Astrocyte of the spinal cord (primary cell): Measurements from ENCODE around the gene B4GALT4.
"Not testable (repeated sequence)": the region's sequence is repeated elsewhere in the genome, so short reads cannot be mapped to it uniquely, and the experiment has no call there.

Experiments
- DNase-seq: peaks from one replicate; pipeline ENCODE4 v3.0.0; 2011; ENCODE audit warnings: low read depth, low spot score
- H3K4me3 ChIP-seq: 2 replicates; pipeline ENCODE4 v1.5.1; 2011; ENCODE audit warnings: low read depth, mild to moderate bottlenecking, low read length, moderate library complexity
- in situ Hi-C: cut with HindIII; loops from 2 replicates; pipeline ENCODE4 v1.10.0; 2017; ENCODE audit warnings: low sequenced_read_pairs
- TF ChIP-seq, protein P1 (sequence below): IDR thresholded peaks from 2 replicates; pipeline ENCODE4 v1.5.1; 2012; ENCODE audit warnings: low read depth, mild to moderate bottlenecking, low read length, inconsistent platforms

Gene B4GALT4

DNA sequence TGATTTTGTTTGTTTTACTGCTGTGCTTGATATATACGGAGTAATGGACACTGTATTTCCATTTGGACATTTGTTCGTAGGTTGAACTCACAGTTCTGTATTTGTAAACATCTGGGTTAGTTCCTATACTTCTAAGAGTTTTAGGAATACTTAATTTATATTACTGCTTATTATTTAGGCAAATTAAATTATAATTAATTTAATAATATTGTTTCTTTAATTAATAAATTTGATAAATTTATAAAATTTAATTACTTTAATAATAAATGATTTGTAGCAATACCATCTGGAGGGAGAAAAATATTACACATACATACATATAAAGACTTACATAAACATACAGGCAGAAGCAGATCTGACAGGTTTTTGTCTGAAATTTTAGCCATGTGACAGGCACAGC lies 14.5 kb upstream of the B4GALT4 start:
- no peak for DNase-seq
- in situ Hi-C loops, result no loop called here
- TF ChIP-seq, protein P1, sequence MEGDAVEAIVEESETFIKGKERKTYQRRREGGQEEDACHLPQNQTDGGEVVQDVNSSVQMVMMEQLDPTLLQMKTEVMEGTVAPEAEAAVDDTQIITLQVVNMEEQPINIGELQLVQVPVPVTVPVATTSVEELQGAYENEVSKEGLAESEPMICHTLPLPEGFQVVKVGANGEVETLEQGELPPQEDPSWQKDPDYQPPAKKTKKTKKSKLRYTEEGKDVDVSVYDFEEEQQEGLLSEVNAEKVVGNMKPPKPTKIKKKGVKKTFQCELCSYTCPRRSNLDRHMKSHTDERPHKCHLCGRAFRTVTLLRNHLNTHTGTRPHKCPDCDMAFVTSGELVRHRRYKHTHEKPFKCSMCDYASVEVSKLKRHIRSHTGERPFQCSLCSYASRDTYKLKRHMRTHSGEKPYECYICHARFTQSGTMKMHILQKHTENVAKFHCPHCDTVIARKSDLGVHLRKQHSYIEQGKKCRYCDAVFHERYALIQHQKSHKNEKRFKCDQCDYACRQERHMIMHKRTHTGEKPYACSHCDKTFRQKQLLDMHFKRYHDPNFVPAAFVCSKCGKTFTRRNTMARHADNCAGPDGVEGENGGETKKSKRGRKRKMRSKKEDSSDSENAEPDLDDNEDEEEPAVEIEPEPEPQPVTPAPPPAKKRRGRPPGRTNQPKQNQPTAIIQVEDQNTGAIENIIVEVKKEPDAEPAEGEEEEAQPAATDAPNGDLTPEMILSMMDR, result no peak

GRCh38 chr3:119245778-119246177 lies 5.1 kb upstream of the B4GALT4 start:
- in situ Hi-C loops, result no loop called here
- TF ChIP-seq, protein P1, result no peak
- no peak overlapping the region for H3K4me3 ChIP-seq
- no peak for DNase-seq

More for the DNA sequence above, 14.5 kb upstream of the B4GALT4 start:
- no peak overlapping the region for H3K4me3 ChIP-seq

DNA sequence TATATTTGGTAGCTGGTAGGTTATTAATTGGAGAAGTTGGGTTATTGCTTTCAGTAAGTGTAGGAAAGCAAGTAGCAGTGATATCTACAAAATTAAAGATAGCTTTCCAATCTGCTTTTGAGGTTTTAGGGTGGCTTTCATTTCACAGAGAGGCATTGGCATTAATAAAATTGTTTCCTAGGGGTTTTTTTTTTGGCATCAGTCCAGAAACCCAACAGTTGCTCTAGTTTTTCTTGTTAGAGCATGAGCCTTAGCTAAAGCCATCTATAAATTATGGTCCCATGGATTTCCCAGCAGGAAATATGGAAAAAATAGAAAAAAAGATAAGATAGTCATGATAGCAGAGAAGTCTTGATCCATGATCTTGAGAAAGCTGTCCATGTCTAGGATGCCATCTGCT lies 3.0 kb upstream of the B4GALT4 start:
- DNase-seq, result no peak

DNA sequence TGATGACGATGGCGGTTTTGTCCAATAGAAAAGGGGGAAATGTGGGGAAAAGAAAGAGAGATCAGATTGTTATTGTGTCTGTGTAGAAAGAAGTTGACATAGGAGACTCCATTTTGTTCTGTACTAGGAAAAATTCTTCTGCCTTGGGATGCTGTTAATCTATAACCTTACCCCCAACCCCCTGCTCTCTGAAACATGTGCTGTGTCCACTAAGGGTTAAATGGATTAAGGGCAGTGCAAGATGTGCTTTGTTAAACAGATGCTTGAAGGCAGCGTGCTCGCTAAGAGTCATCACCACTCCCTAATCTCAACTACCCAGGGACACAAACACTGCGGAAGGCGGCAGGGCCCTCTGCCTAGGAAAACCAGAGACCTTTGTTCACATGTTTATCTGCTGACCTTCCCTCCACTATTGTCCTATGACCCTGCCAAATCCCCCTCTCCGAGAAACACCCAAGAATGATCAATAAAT lies 2.4 kb upstream of the B4GALT4 start:
- DNase-seq, H3K4me3 ChIP-seq, in situ Hi-C loops: not testable (repeated sequence)

More for the DNA sequence above, 3.0 kb upstream of the B4GALT4 start:
- no peak overlapping the region for H3K4me3 ChIP-seq
- TF ChIP-seq, protein P1, result no peak
- in situ Hi-C loops, result no loop called here

GRCh38 chr3:119242387-119243057 lies 1.8 kb upstream of the B4GALT4 start:
- in situ Hi-C loops, DNase-seq, H3K4me3 ChIP-seq: not testable (repeated sequence)

- TF ChIP-seq, protein P1, result no peak
- peak; percentile 22 for DNase-seq
- H3K4me3 ChIP-seq, result peak overlapping the region; percentile 60
- in situ Hi-C loops, result no loop called here
Measured at GRCh38 chr3:119240101-119240590, 532 bp downstream of the B4GALT4 start.

DNA sequence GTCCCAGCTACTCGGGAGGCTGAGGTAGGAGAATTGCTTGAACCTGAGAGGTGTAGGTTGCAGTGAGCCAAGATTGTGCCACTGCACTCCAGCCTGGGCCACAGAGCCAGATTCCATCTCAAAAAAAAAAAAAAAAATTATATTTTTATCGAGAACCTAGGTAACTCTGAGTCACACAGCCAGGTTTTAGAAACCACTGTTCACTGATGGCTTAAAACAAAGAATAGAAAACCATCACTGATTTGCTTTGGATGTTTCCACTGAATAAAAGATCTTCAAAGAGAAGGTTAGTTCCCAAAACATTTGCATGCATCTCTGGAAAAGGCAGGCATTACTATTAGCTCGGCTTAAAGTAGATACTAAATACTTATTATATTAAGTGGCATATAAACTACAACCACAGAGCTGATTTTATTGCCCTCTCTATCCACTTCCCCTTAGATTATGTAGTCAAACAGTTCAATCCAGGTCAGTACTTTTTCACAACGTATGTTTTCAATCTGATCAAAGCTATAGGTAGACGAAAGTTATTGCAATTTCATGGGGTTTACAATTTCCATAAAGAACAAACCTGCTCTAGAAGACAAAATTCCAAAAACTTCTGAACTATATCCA lies 1.4 kb downstream of the B4GALT4 start:
- TF ChIP-seq, protein P1, result no peak
- DNase-seq, result peak; percentile 10
- in situ Hi-C loops, result no loop called here
- peak overlapping the region; percentile 60 for H3K4me3 ChIP-seq
